GM18951 (cell line): ENCODE measurements around the gene NPEPL1.

Experiments used
- POLR2A ChIP-seq: IDR thresholded peaks from 4 replicates; pipeline ENCODE4 v1.6.1; 2011; ENCODE audit warnings: mild to moderate bottlenecking; ENCODE audit not compliant: insufficient read length, insufficient read depth; ENCODE audit errors: extremely low read depth
- in situ Hi-C: fragments of 300-500 bp; cut with MboI; formaldehyde crosslinking; loops from one replicate; pipeline ENCODE4 v1.12.0; 2022; ENCODE audit warnings: low sequenced_read_pairs, mixed read lengths, inconsistent platforms; ENCODE audit not compliant: unreplicated experiment

NPEPL1 gene

DNA sequence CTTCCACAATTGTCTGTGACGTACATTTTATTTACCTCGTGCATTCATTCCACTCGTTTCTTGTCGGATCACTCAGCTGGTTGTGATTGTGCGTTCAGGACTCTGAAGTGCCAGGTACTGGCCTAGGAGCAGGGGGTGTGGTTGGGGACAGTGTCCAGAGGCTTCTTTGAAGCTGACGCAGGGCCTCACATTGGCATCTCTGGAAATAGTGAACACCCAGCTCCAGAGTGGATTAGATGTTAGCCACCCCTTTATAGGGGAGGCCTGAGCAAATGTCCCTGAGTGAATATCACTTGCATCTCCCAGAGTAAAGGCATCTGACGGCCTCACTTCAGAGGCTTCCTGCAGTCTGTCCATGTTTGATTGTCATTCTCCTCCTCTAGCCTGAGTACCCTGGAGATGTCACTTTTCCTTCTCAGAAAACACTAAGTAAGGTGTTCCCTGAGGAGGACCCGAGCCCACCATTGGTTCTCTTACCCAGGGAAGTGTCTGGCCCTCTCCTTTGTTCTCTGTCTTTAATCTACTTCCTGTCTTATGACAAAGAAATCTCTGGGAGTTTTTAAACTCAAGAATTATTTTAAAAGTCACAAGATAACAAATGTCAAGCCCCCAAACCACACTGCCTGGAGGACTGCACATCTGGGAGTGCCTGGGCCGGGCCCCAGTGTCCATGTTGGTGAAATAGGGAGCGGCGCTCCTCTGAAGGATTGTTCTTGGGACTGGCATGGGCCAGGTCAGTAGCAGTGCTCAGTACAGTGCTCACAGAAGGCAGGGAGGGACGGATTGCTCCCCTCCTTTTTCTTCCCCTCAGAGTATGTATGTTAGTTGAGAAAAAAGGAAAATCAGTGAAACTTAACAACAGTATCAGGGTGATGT, 30.8 kb upstream of the NPEPL1 start:
- in situ Hi-C loops: no loop called here
- TF ChIP-seq POLR2A: no peak

DNA sequence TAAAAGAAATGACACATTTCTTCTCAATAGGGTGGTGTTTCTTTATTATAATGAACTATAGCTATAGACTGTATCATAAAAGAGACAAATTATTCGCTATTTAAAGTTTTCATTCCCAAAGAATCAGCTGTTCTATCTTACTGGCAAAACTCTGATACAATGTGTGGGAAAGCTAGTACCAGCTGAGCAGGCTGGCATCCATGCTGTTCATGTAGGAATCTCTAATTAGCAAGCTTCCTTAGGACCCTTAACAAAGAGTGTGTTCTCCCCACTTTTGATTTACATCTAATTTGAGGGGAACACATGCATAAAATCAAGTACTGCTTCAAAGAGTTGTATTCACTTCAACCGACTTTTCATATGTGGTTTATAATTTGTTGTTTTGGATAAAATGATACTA, 28.3 kb upstream of the NPEPL1 start:
- in situ Hi-C loops: no loop called here
- TF ChIP-seq POLR2A: no peak

DNA sequence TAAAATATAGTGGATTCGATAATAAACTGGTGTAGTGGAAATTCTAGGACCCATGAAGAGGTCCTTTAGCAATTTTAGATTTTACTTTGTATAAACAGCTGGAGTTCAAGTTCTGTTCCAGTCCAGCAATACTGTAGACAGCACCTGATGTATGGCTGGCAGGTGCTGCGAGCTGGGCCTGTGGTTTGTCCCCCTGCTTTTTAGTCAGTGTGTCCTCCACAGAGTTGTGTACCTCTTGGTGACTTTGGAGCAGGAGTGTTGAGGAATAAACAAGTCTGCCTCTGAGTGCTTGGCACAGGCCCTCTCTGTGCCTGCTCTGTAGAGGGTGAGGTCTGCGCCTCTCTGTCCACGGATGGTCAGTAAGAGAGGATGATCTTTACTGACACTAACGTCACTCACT, 27.7 kb upstream of the NPEPL1 start:
- in situ Hi-C loops: no loop called here
- TF ChIP-seq POLR2A: no peak

DNA sequence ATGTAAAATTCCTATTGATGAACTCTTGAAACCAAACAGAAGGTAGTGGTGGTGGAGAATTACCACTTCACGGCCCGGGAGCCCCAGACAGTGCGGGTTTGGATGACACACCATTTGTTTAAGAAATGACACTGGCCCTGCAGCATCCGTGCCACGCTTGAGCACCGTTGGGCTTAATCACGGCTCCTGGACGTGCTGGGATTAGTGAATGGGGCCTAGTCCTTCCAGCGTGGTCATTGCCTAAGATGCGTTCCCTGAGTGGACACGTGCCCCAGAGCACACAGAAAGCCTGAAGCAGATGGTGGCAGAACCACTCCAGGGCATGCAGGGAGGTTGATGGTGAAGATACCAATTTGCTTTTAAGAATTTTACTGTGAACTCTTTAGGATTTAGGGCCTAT, 27.0 kb upstream of the NPEPL1 start:
- no peak for TF ChIP-seq POLR2A
- in situ Hi-C loops: no loop called here

DNA sequence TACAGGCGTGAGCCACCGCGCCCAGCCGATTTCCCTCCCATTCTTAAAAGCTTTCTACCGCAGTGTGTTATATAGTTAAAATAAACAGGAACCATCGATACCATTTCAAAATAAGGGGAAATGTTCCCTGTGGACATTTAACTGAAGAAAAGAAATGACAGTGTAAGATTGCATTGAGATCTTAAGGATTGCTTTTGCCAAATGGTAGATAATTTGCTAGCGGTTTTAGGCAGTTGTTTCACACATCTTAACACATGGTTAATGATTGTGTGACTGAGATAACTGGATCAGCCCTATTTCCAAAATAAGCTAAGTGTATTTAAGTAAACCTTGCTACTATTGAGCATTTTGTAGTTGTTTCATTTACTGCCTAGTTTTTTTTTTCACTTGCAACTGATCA, 25.9 kb upstream of the NPEPL1 start:
- in situ Hi-C loops: no loop called here
- no peak for TF ChIP-seq POLR2A

DNA sequence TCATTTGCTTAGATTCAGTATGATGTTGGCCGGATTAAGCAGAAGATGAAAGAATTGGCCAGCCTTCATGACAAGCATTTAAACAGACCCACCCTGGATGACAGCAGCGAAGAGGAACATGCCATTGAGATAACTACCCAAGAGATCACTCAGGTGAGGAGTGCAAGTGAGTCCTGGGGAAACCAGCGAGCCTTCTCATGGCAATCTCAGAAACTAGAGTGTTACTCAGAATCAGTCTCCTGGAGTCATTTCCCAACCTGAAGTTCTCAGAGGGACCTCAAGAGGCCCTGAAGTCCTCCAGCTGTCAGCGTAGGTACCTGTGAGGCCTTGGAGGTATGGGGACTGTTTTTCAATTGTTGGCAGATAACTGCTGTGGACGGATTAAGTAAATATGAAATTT, 24.6 kb upstream of the NPEPL1 start:
- in situ Hi-C loops: no loop called here

DNA sequence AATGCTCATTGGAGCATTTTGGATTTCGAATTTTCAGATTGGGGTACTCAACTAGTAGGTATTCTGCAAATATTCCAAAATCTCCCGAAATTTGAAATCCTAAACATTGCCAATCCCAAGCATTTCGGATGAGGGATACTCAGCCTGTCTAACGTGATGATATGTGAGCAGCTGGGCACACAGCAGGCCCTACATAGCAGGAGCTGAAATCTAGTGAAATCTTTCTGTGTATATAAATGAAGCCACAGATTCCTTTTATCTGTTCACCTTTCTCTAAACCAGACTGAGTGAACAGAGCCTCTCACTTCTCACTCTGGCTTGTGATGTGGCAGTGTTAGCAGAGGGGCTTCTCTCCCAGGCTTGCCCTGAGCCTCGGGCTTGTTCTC, 23.7 kb upstream of the NPEPL1 start:
- TF ChIP-seq POLR2A: no peak
- in situ Hi-C loops: no loop called here

More for the DNA sequence above, 24.6 kb upstream of the NPEPL1 start:
- TF ChIP-seq POLR2A: no peak

DNA sequence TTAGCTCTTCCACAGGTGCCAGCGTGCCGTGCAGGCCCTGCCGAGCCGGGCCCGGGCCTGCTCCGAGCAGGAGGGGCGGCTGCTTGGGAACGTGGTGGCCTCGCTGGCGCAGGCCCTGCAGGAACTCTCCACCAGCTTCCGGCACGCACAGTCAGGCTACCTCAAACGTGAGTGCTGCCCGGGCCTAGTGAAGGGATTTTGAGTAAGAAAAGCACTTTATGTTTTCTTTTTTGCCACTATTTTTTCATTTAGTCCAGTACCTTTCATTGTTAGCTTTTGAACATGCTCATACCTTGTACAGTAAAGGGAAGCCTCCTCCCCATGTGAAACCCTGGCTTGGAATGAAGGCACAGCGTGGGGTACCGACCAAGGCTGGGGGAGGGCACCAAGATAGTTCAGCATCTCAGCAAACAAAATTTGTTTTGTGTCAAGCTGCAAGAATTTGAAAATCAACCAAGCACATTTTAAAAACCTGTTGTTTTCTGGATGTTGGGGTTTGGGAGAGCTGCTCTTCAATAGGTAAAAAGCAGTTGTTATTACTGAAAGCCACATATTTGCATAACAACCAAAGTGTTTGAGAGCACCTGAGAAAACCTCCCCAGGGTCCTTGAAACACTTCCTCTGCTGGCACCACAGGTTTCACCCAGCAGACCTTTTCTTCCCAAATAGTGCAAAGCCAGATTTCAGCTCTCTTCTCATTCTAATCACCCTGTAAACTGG, 23.2 kb upstream of the NPEPL1 start:
- in situ Hi-C loops: no loop called here
- no peak for TF ChIP-seq POLR2A

DNA sequence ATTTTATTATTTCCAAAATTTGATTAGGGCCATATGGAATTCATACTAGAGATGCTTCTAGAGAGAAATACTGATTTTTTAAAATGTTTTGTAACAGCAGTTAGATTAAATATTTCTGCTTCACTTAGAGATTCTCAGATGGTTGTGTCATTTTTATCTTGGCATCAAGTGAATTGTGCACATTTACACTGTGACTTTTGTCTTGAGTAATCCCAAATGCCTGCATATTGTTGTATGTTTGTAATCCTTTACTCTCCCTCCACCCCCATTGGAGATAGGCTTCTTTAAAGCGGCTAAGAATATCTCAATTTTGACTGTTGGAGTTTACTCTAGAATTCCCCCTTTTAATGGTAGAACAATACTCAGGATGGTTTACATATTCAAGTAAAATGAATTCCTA, 22.5 kb upstream of the NPEPL1 start:
- no peak for TF ChIP-seq POLR2A
- in situ Hi-C loops: no loop called here

DNA sequence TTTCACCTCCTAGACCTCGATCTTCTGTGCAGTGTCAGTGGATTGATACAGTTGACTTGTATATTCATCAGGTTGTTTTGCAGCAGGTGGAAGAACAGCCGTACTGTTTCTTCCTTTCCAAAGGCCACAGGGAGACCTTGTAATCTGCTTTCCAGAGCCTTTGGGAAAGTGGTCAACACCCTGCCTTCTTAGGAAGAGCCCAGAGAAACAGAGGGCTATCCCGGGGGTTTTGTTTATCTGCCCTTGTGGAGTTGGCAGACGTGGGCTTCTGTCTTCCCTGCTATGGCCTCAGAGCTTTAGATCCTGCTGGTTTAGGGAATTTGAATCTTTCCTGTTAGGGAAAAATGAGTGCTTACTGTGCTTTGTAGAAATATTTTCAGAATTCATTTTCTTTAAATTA, 21.9 kb upstream of the NPEPL1 start:
- no peak for TF ChIP-seq POLR2A
- in situ Hi-C loops: no loop called here

DNA sequence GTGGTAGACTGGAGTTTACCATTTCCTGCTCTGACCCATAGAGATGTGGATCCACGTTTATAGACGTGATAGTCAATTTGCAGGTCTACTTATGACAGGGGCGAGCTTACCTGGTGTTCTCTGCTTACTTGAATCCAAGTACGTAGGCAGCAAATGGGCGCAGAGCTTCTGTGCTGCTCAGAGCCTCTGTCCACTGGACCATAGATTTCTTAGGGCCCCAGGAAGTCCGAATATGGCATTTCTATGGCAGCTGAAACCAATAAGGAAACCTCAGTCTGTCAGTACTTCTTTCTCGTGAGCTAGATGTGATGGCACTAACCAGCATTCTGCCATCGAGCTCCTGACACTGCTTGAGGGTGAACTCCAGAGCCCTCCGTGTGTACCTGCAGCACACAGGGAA, 19.5 kb upstream of the NPEPL1 start:
- in situ Hi-C loops: no loop called here
- no peak for TF ChIP-seq POLR2A

DNA sequence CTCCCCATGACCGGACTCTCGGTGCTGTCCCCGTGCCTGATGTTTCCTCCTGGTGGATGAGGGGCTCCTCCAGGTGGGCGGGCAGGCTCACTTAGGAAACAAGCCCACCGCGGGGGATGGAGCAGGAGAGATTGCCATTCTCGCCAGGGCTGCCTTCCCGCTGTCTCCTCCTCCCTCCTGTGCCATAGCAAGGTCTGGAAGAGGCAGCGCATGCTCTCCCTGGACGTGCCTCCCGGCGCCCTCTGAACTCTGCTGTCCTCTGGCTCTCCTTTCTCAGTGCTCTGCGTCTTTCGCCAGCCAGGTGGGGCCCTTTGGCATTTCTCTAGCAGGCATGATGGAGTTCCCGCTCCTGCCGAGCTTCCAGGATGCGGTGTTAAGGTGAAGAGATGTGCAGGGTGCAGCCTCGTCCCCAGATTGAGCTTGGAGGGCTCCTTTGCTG, 17.4 kb upstream of the NPEPL1 start:
- in situ Hi-C loops: no loop called here
- TF ChIP-seq POLR2A: no peak

DNA sequence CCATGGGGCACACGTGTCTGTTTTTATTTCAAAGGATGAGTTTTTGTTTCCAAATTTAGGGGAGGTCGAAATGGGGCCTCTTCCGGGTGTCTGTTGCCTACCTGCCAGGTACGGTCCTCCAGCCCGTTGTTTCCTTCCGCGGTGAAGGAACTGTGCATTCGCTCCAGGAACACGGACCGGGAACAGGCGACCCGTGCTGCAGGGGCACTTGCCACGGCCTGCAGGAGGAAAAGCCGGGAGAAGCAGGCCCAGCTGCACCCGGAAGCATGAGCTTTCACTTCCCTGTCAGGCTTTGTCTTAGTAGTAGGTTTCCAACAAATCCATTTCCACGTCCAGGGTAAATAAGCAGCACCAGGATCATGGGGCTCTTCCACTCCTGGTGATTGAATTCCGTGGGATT, 17.0 kb upstream of the NPEPL1 start:
- no peak for TF ChIP-seq POLR2A
- in situ Hi-C loops: no loop called here

DNA sequence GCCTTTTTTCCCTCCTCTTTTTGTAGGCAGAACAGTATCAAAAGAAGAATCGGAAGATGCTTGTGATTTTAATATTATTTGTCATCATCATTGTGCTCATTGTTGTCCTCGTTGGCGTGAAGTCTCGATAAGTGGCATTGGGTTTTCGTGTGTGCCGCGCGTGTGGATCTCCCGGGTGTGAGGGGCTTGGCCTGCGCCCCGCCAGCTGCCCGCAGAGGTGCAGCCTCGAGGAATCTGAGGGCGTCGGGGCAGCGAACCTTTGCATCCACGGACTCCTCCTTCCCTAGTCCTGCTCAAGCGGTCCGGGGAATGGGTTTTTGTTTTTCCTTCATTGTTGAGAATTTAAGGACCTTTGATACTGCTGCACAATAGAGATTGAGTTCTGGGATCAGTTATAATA, 16.4 kb upstream of the NPEPL1 start:
- in situ Hi-C loops: no loop called here
- TF ChIP-seq POLR2A: no peak
